Anterior cingulate cortex (tissue), 58 donors: ENCODE measurements around the gene C12orf42.
"Not testable (repeated sequence)": the region's sequence is repeated elsewhere in the genome, so short reads cannot be mapped to it uniquely, and the experiment has no call there.

Experiments
- DNase-seq, 58 donors: peaks; one replicate each; lab custom pipeline; 2025; lab: John Stamatoyannopoulos, UW

Gene C12orf42

GRCh38 chr12:103498990-103499389, 3.2 kb upstream of the C12orf42 start:
- DNase-seq: no peak

- DNase-seq: no peak
These were observed 867 bp downstream of the C12orf42 start for GRCh38 chr12:103494734-103495468.

DNA sequence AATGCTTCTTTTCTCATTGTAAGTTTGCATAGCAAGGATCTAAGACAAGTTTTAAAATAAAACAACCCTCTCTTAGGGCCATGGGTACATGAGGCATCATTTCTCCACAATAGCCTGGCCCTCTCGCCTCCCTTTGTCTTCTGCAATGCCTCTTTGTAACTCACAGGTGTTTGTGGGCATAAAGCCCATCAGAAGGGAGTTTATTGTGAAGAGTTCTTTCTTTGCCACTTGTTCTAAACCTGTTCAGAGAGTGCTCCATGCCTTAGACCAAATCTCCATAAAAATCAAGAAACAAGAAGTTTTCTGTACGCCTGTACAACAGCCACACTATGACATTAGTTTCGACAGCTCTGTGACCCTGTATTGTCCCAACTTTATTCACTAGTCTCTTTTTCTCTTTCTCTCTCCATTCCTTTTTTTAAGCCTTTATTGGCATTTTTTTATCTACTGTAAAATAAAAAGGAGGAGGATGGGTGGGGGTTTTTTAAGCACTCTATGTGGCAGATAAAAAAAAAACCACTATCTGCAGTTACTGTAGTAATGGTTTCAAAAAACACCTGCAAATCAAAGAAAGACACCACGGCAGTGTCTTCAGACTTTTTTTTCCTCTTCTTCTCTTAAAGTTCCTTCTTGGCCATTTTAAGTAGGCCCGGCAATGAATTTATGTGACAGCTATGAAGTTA, 1.6 kb downstream of the C12orf42 start:
- no peak for DNase-seq

- DNase-seq: no peak
These were observed 2.6 kb downstream of the C12orf42 start for GRCh38 chr12:103493199-103493598.

DNA sequence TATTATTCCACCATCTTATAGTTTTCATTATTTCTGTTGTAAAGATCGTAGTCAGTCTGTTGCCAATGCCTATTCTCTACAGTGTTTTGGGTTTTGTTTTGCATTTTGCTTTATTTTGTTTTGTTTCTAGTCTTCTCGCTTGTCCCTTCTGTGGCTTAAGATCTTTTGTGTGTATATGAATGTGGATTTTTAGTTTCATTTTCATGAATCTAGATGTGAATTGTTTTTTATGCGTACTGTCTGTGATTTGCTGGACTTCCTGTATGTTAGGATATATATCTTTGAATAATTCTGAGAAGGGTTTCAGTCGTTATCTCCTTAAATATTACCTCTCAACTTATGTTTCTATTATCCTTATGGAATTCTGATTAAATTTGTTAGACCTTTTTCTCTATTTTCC, 13.4 kb downstream of the C12orf42 start:
- DNase-seq: no peak

GRCh38 chr12:103475073-103475472, 20.7 kb downstream of the C12orf42 start:
- no peak for DNase-seq

DNA sequence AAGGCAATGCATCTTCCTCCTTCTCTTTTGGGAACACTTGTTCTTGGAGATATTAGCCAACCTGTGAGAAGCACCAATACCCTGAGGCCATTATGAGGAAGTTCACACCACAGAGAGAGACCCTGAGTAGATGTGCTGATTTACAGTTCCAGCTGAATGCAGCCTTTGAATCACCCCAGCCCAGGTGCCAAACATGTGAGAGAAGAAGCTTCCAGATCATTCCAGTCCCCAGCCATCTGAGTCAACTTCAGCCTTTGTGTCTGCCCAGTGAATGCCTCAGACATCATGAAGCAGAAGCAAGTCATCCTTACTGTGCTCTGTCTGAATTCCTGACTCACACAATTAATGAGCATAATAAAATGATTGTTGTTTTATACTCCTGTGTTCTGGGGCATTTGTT, 25.1 kb downstream of the C12orf42 start:
- no peak for DNase-seq

- DNase-seq: no peak
These were observed 26.0 kb downstream of the C12orf42 start for GRCh38 chr12:103469719-103470118.

DNA sequence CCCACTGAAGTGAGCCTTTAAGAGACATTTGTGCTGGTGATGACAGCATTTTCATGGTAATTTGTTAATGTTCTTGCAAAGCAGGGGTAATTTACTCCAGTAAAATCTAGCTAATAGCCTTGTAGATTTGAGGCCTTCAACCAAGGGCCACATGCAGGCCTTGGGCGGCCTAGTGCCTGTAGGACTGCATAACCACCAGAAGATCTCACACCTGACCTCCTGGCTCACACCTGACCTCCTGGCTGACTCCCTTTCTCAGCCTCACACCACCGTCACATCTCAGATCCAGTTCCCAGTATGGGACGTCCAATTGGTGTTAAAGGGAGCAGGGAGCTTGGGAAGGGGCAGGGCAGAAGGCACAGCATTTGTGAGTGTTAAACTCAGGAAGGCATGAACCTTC, 26.9 kb downstream of the C12orf42 start:
- DNase-seq: no peak

DNA sequence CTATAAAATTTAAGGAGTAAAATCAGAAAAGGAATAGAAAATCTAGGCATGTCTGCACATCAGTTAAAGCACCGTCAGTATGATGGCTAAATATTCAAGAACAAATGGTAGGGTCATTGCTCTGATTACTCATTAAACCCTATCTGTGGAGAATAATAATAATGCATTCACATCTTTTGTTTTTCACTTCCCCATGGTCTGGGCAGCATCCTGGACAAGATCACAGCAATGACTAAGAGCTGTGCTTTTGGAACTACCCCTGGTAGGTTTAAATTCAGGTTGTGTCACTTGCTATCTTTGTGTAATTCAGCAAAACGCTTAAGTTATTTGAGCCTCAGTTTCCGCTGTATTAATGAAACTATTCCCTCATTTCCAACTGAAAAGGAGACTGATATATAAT, 33.1 kb downstream of the C12orf42 start:
- no peak for DNase-seq

GRCh38 chr12:103457471-103457870, 38.3 kb downstream of the C12orf42 start:
- DNase-seq: no peak

DNA sequence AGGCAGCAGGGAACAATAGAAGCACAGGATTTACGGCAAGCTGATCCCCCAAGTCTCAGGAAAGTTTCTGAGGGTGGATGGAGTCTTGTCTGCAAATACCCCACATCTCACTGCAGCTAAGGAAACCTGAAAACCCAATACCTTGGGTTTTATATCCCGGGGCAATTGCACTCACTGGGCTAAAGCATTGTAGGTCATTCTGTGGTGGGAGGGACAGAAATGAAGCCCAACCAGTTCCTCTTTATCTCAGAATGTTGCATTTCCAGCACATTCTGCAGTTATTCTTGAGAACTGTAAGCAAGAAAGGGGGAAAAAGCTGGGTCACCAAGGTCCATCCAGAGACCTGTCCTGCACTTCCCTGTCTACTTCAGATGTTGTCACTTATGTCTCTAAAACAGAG, 39.8 kb downstream of the C12orf42 start:
- no peak for DNase-seq

GRCh38 chr12:103455020-103455763, 40.6 kb downstream of the C12orf42 start:
- DNase-seq: no peak

DNA sequence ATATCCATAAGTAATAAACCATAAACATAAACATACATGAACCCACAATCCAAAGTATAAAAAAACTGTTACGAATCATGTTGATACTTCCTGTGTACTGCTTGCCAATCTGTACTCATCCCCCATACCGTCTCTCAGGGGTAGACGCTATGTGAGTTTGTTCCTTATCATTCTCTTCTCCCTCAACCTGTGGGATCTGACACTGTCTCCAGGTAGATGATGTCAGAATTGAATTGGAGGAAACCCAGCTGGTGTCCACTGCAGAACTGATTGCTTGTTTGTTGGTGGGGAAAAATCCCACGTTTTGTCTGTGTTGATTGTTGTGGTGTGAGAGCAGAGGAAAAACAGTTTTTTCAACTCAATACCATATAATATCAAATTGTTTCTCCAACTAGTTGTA, 50.8 kb downstream of the C12orf42 start:
- DNase-seq: no peak

GRCh38 chr12:103442822-103443221, 52.9 kb downstream of the C12orf42 start:
- no peak for DNase-seq

GRCh38 chr12:103442182-103442555, 53.6 kb downstream of the C12orf42 start:
- no peak for DNase-seq

- DNase-seq: peak in 1 of 58 donors; percentile 0
These were observed 54.2 kb downstream of the C12orf42 start for GRCh38 chr12:103441437-103442181.

- DNase-seq: not testable (repeated sequence)
These were observed 61.3 kb downstream of the C12orf42 start for GRCh38 chr12:103434165-103435105.

GRCh38 chr12:103431950-103432349, 63.8 kb downstream of the C12orf42 start:
- no peak for DNase-seq

GRCh38 chr12:103431387-103431786, 64.4 kb downstream of the C12orf42 start:
- no peak for DNase-seq
